Activated T-cell treated with anti-CD3 and anti-CD28 coated beads for 24 hours (primary cell): Measurements from ENCODE around the gene PRKG1.

ENCODE experiments used
- DNase-seq: peaks from one replicate; pipeline ENCODE4 v3.0.0-alpha.2; 2020; ENCODE audit warnings: low read depth

The PRKG1 gene

GRCh38 chr10:52259426-52259812 lies 1185.1 kb downstream of the PRKG1 start:
- no peak for DNase-seq

DNA sequence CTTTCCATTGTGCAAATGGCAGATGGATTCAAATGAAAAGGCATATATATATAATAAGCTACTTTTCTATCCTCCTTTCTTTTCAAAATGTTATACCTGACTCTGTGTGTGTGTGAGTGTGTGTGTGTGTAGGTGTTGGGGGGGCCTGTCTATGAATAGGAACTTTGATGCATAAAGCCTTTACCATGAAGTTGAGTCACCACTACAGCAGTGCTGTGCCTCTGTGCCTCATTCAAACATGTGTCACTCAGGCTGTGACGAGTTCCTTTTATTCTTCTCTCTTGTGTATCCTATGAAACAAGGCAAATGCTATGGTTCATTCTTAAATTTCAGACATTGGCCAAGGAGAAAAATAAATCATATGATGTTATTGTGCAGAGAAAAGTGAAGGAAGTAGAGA lies 1187.1 kb downstream of the PRKG1 start:
- DNase-seq, result no peak

- DNase-seq, result no peak
Measured at GRCh38 chr10:52265131-52265926, 1191.0 kb downstream of the PRKG1 start.

DNA sequence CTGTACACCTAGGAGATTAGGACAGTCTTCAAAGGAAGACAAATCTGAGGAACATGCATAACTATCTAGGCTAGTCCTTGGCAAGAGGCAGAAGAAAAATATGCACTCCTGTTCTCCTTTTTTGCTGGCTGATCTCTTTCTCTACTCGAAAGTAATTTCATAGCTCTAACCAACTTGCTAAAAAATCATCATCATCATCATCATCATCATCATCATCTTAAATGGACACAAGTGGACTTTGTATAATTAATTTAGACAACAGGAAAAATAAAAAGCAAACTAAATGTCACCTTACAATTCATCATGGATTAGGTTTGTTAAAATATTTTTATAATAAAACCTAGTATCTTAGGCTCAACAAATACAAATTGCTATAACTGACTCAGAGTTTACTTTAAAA lies 1192.6 kb downstream of the PRKG1 start:
- no peak for DNase-seq

DNA sequence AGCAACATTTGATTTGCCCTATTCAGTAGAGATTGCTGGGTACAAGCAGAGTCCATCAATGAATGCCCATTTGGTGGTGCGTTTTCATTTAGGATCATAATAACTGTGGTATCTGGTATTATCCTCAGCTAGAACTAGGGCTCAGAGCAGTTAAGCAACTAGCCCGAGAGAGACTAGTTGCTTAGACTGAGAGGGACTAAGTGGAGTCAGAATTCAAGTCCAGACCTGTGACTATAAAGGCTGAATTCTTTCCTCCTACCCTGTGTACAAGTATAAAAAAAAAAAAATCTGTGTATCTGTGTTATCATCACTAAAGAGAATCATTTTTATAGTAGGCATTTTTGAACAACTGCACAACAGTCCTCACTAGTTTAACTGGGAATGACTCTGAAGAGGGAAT lies 1194.5 kb downstream of the PRKG1 start:
- DNase-seq, result no peak

DNA sequence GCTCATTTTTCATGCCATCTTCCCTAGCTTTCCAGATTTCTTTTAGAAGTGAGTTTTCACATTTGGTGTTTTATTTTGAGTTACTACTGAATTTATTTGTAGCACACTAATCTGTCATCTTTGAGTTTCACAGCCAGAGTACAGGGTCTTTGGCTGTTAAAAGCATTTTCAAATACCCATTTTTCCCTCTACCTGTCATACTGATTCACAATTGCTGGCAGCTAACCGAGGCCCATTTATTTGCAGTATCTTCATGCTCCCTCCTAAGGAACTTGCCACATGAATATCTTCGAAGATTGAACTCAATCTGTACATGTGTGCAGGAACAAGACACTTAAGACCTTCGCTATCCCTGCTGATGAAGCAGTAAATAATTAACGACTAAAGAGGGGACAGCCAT lies 1194.9 kb downstream of the PRKG1 start:
- DNase-seq, result no peak

- DNase-seq, result no peak
Measured at GRCh38 chr10:52276163-52276562, 1201.9 kb downstream of the PRKG1 start.

GRCh38 chr10:52276986-52277385 lies 1202.7 kb downstream of the PRKG1 start:
- no peak for DNase-seq

DNA sequence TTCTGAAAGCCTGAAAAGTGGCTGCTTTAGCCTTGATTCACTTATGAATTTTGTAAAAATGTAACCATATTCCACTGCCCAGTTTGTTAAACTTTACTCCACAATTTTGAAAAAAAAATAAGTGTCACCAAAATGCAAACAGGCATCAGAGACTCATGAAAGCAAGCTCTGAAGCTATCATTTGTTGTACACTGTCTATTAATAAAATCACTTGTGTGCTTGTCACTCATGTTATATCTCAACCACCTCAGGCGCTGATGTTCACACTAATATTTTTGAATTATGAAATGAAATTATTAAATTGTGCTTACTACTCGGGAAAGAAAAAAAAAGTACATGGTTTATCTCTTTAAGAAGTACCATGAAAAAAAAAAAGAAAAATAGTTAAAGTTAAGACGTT lies 1205.3 kb downstream of the PRKG1 start:
- no peak for DNase-seq

- DNase-seq, result no peak
Measured at GRCh38 chr10:52280051-52280450, 1205.8 kb downstream of the PRKG1 start.

DNA sequence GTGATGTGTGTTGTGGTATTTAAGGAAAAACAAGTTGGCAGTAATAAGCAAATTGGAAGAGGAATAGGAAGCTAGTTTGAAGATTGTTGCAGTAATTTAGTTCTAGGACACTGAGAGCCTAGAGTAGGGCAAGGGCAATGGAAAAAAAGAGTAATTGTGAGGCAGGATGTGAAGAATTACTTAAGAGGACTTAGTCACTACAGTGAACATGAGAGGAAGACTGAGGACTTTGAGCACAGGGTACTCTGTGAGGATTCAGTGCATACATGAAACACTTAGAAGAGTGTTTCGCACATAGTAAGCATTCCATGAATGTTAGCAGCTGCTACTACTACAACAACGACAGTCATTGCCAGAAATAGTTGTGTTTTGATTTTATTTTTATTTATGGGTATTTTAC lies 1208.9 kb downstream of the PRKG1 start:
- no peak for DNase-seq

- no peak for DNase-seq
Measured at GRCh38 chr10:52284416-52285013, 1210.2 kb downstream of the PRKG1 start.

DNA sequence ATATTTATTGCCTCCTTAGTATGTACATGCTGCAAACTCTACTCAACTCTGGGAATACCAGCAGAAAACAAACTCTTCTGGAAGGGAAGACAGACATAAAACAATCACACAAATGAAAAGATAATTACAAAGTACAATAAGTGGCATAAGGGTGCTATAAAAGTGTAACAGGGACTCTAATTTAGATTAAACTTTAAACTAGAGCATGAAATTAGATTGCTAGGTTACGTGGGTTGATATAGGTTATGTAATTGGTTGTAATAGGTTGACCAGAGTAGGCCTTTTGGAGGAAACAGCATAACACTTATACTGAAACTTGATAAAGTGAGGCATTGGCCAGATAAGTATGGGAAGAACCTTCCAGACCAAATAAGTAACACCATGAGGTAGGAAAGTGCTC lies 1213.6 kb downstream of the PRKG1 start:
- DNase-seq, result no peak

- DNase-seq, result no peak
Measured at GRCh38 chr10:52297747-52298146, 1223.5 kb downstream of the PRKG1 start.

DNA sequence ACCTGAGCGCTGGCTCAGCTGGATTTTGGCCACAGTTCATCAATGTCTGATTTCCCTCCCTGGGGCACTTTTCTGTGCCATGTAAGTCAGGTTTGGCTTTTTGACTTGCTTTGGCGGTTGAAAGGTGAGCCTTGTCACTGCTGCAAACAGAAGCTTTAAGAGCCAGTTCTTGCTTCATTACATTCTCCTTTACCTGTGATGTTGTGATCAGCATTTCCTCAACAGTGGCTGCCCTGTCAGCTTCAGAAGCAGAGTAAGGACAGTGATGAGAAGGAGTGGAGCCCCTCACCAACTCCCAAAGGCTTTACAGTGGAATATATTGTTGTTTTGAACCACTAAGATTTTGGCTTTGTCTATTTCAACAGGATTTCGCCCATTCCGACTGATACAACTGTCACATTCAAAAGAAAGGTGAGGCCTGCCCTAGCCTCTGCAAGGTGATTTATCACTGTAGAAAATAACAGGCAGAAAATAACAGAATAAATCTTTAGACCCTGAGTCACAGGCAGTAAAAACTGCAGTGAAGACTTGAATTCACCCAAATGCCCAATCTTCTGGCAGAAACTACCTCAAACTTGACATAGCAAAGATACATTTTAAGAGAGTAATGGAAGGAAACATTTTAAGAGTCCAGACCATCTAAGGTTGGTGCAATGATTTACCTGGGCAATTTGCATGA lies 1226.5 kb downstream of the PRKG1 start:
- no peak for DNase-seq

- no peak for DNase-seq
Measured at GRCh38 chr10:52308251-52309031, 1234.2 kb downstream of the PRKG1 start.

DNA sequence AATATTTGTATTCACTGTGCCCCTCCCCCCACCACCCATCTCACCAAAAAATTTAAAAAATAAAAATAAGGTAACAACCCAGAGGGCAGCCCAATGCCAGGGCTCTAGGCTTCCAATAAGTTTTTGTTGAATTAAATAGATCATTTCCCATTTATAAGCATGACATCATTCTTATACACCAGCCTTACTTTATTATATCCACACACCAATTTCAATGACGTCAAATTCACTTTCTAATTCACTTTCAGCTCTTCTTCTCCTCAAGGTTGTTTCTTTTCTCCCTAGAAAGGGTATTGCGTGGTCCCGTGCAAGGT lies 1238.6 kb downstream of the PRKG1 start:
- DNase-seq, result no peak

DNA sequence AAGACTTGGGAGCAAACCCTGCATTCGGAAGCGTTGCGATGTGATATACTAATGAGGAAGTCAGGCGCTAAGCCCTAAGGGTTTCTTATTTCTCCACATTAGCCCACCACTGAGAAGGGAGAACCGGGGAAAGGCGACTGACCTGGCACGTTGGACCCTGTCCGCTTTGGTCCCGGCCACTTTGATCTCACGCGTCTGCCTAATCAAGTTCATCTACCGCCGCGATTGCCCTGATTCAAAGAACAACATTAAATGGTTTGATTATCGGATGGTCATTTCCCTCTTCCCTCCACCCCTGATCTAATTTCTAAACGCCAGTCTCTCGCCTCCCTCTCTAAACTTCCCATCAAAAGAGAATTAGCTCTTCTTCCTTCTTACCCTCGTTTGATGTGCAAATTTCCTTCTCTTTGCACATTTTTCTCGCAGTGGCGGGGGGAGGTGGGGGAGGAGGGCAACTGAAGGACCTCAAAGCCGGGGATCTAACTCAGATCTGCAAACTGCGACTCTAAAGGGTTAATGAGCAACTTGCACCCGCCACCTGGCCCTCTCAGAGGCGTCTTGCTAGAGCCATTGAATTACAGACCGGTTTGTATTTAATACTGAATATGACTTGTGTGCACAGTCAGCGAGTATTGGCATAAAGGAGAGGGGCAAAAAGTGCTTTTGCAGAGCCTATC lies 1239.1 kb downstream of the PRKG1 start:
- no peak for DNase-seq

GRCh38 chr10:52313933-52314821 lies 1239.9 kb downstream of the PRKG1 start, which contains the start of gene DKK1:
Gene DKK1, plus strand, starts transcription at chr10:52314281. Its CDS starts 154 bp downstream, at chr10:52314435.
- no peak for DNase-seq

DNA sequence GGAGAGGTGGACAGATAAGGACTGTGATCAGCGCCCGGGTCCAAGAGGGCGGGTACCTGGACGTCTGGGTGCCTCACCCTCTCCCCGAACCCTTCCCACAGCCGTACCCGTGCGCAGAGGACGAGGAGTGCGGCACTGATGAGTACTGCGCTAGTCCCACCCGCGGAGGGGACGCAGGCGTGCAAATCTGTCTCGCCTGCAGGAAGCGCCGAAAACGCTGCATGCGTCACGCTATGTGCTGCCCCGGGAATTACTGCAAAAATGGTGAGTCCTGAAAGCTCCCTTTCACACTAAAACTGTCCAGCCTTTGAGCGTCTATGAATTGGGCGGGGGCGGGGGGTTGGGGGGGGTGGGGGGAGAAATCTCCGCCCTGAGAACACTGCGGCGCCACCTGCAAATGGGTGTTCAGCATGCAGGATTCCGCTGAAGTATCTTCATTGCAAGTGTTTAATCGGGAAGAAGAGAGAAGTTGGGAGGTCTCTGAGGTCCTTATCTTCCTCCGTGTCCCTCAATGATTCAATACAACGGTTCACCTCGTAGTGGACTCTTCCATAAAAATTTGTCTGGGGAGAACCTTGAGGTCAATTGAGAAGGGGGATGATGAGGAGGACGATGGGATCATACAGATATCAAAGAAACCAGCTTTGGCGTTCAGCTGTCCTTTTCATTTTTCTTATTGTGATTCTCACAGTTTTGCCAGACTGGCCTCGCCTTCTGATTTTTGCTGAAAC lies 1240.7 kb downstream of the PRKG1 start:
- DNase-seq, result no peak
